Measurements from ENCODE around the gene KCNJ6.

The KCNJ6 gene

GRCh38 chr21:37659874-37660273 is 256.4 kb downstream of the KCNJ6 start:
- DNase-seq (ENCODE audit: low read depth) = no peak
- no peak overlapping the region for H3K4me3 ChIP-seq (ENCODE audit: low read depth, low read length)
- no peak for TF ChIP-seq CTCF (conservative IDR thresholded peaks at IDR 0.05; ENCODE audit: low read depth, low read length)

- peak; percentile 39 for TF ChIP-seq CTCF (conservative IDR thresholded peaks at IDR 0.05; ENCODE audit: low read depth, low read length)
- no peak overlapping the region for H3K4me3 ChIP-seq (ENCODE audit: low read depth, low read length)
- DNase-seq (ENCODE audit: low read depth) = peak; percentile 62
Observed at GRCh38 chr21:37658817-37659458, 257.3 kb downstream of the KCNJ6 start.

- no peak for TF ChIP-seq CTCF (conservative IDR thresholded peaks at IDR 0.05; ENCODE audit: low read depth, low read length)
- no peak overlapping the region for H3K4me3 ChIP-seq (ENCODE audit: low read depth, low read length)
Observed at GRCh38 chr21:37658121-37658816, 258.0 kb downstream of the KCNJ6 start.

GRCh38 chr21:37656899-37657298 is 259.4 kb downstream of the KCNJ6 start:
- no peak overlapping the region for H3K4me3 ChIP-seq (ENCODE audit: low read depth, low read length)
- DNase-seq (ENCODE audit: low read depth) = no peak
- TF ChIP-seq CTCF (conservative IDR thresholded peaks at IDR 0.05; ENCODE audit: low read depth, low read length) = no peak

More at GRCh38 chr21:37658121-37658816, 258.0 kb downstream of the KCNJ6 start:
- DNase-seq (ENCODE audit: low read depth) = no peak

- H3K4me3 ChIP-seq (ENCODE audit: low read depth, low read length) = no peak overlapping the region
- no peak for DNase-seq (ENCODE audit: low read depth)
- TF ChIP-seq CTCF (conservative IDR thresholded peaks at IDR 0.05; ENCODE audit: low read depth, low read length) = no peak
Observed at GRCh38 chr21:37655611-37656300, 260.5 kb downstream of the KCNJ6 start.

- H3K4me3 ChIP-seq (ENCODE audit: low read depth, low read length) = no peak overlapping the region
- no peak for TF ChIP-seq CTCF (conservative IDR thresholded peaks at IDR 0.05; ENCODE audit: low read depth, low read length)
- no peak for DNase-seq (ENCODE audit: low read depth)
Observed at GRCh38 chr21:37654596-37654995, 261.7 kb downstream of the KCNJ6 start.
